H1 (cell line): ENCODE data around the gene IPO11. TPM values are rescaled to one million over a fixed set of nuclear protein-coding genes. Genes with fewer than 3 reads are reported as not detected.

Experiments
- CTCF ChIA-PET: fragments of 300-600 bp; sonication (Branson Sonifier 250); formaldehyde crosslinking; loops from one replicate; lab custom pipeline; 2021; ENCODE audit not compliant: partially characterized antibody; lab: Charles Lee
- POLR2A ChIA-PET: fragments of 300-600 bp; sonication (Branson Sonifier 250); formaldehyde crosslinking; loops from one replicate; lab custom pipeline; 2021; ENCODE audit warnings: inconsistent platforms; ENCODE audit not compliant: partially characterized antibody; lab: Charles Lee
- DNase-seq, 2 experiments: peaks; one replicate each; pipeline versions ENCODE4 v3.0.0 to v3.0.0-alpha.2; 2010 to 2022; ENCODE audit warnings: low spot score in 2 of 2, low read depth in 1 of 2, mixed read lengths in 1 of 2
- FAIRE-seq: peaks from 2 replicates; lab custom pipeline; 2011; peaks lifted over from hg19 to GRCh38; lab: Jason Lieb, UNC
- H2AFZ ChIP-seq: 2 replicates; pipeline ENCODE4 v1.8.1; 2012; ENCODE audit warnings: low read length, inconsistent platforms
- H2AK5ac ChIP-seq: 2 replicates; pipeline ENCODE4 v1.6.1; 2013; ENCODE audit warnings: low read depth, low read length
- H2BK120ac ChIP-seq: replicated peaks from 2 replicates; pipeline ENCODE3; 2013; ENCODE audit warnings: low read depth, low read length, inconsistent platforms
- H2BK12ac ChIP-seq: 2 replicates; pipeline ENCODE4 v1.6.1; 2013; ENCODE audit warnings: low read depth, low read length
- H2BK15ac ChIP-seq: 2 replicates; pipeline ENCODE4 v1.6.1; 2013; ENCODE audit warnings: low read length
- H2BK20ac ChIP-seq: 2 replicates; pipeline ENCODE4 v1.6.1; 2013; ENCODE audit warnings: low read length
- H2BK5ac ChIP-seq: 2 replicates; pipeline ENCODE4 v1.6.1; 2013; ENCODE audit warnings: low read depth, low read length
- H3K14ac ChIP-seq: 2 replicates; pipeline ENCODE4 v1.6.1; 2013; ENCODE audit warnings: inconsistent platforms; ENCODE audit not compliant: insufficient read length
- H3K18ac ChIP-seq: 2 replicates; pipeline ENCODE4 v1.6.1; 2013; ENCODE audit warnings: low read length; ENCODE audit errors: extremely low read depth
- H3K23ac ChIP-seq: 2 replicates; pipeline ENCODE4 v1.6.1; 2013; ENCODE audit warnings: inconsistent platforms; ENCODE audit not compliant: insufficient read length
- H3K23me2 ChIP-seq: 2 replicates; pipeline ENCODE4 v1.6.1; 2013; ENCODE audit warnings: low read depth, low read length
- H3K27ac ChIP-seq: 2 replicates; pipeline ENCODE4 v1.6.1; 2011; ENCODE audit warnings: low read depth, low read length, inconsistent platforms
- H3K27me3 ChIP-seq, 4 experiments: replicated peaks in 1 of 4; 1 replicate in 1 of 4; 2 replicates in 3 of 4; pipeline versions ENCODE4 v1.6.1 to v1.8.1; 2011 to 2013; ENCODE audit warnings: low read length in 3 of 4, mild to moderate bottlenecking in 3 of 4, inconsistent platforms in 2 of 4, mixed read lengths in 2 of 4, moderate library complexity in 1 of 4; ENCODE audit not compliant: control insufficient read depth in 3 of 4, insufficient read depth in 3 of 4; ENCODE audit errors: extremely low read depth in 1 of 4
- H3K36me3 ChIP-seq, 4 experiments: 2 replicates each; pipeline versions ENCODE4 v1.6.1 to v1.8.1; 2011 to 2013; ENCODE audit warnings: mild to moderate bottlenecking in 4 of 4, low read length in 3 of 4, moderate library complexity in 2 of 4, control low read depth in 1 of 4, inconsistent platforms in 1 of 4; ENCODE audit not compliant: insufficient read depth in 4 of 4, control insufficient read depth in 2 of 4
- H3K4ac ChIP-seq: replicated peaks from 2 replicates; pipeline ENCODE3; 2013; ENCODE audit warnings: low read length, low read depth, mixed read lengths, inconsistent platforms; ENCODE audit not compliant: insufficient read length
- H3K4me1 ChIP-seq, 4 experiments: replicated peaks in 1 of 4; 1 replicate in 1 of 4; 2 replicates in 3 of 4; pipeline versions ENCODE4 v1.6.1 to v1.8.1; 2011 to 2013; ENCODE audit warnings: low read length in 3 of 4, inconsistent platforms in 2 of 4, mixed read lengths in 1 of 4; ENCODE audit not compliant: insufficient read depth in 4 of 4, control insufficient read depth in 3 of 4
- H3K4me2 ChIP-seq, 2 experiments: 2 replicates each; pipeline versions ENCODE4 v1.6.1 to v1.8.1; 2011 to 2013; ENCODE audit warnings: low read depth in 2 of 2, low read length in 2 of 2, control low read depth in 1 of 2, inconsistent platforms in 1 of 2, mild to moderate bottlenecking in 1 of 2; ENCODE audit not compliant: insufficient read depth in 1 of 2
- H3K4me3 ChIP-seq, 4 experiments: fragments of 200-600, 300-600 bp in 1 of 4; sonication (generic), shearing (Covaris generic), sonication (Bioruptor Twin) in 1 of 4; 2 replicates each; pipeline versions ENCODE4 v1.5.1 to v1.8.1; 2011 to 2016; ENCODE audit warnings: low read length in 4 of 4, low read depth in 3 of 4, control low read depth in 2 of 4, inconsistent platforms in 2 of 4, mild to moderate bottlenecking in 2 of 4, mixed read lengths in 1 of 4, moderate library complexity in 1 of 4; ENCODE audit not compliant: insufficient read depth in 2 of 4; ENCODE audit errors: extremely low read depth in 1 of 4
- H3K56ac ChIP-seq: replicated peaks from 2 replicates; pipeline ENCODE3; 2013; ENCODE audit warnings: low read depth, mild to moderate bottlenecking, mixed read lengths, low read length, inconsistent platforms; ENCODE audit not compliant: insufficient read length
- H3K79me1 ChIP-seq: 2 replicates; pipeline ENCODE4 v1.6.1; 2013; ENCODE audit warnings: low read depth, low read length, control low read depth
- H3K79me2 ChIP-seq, 2 experiments: 2 replicates each; pipeline versions ENCODE4 v1.6.1 to v1.8.1; 2012 to 2013; ENCODE audit warnings: low read length in 2 of 2, mild to moderate bottlenecking in 2 of 2, inconsistent platforms in 1 of 2; ENCODE audit not compliant: insufficient read depth in 2 of 2, control insufficient read depth in 1 of 2
- H3K9ac ChIP-seq, 4 experiments: replicated peaks in 1 of 4; 1 replicate in 1 of 4; 2 replicates in 3 of 4; pipeline versions ENCODE4 v1.6.1 to v1.8.1; 2011 to 2013; ENCODE audit warnings: low read depth in 3 of 4, low read length in 3 of 4, control low read depth in 2 of 4, mild to moderate bottlenecking in 2 of 4, moderate library complexity in 2 of 4, inconsistent platforms in 1 of 4; ENCODE audit errors: extremely low read depth in 1 of 4
- H3K9me3 ChIP-seq, 2 experiments: 2 replicates each; pipeline versions ENCODE4 v1.6.1 to v1.8.1; 2012 to 2013; ENCODE audit warnings: mild to moderate bottlenecking in 2 of 2, moderate library complexity in 2 of 2, control low read depth in 1 of 2, inconsistent platforms in 1 of 2, low read depth in 1 of 2, low read length in 1 of 2, mixed read lengths in 1 of 2; ENCODE audit not compliant: insufficient read depth in 2 of 2
- H4K20me1 ChIP-seq, 2 experiments: replicated peaks in 1 of 2; 2 replicates each; pipeline versions ENCODE3 to v1.8.1; 2011 to 2013; ENCODE audit warnings: inconsistent platforms in 2 of 2, low read length in 2 of 2, mild to moderate bottlenecking in 1 of 2; ENCODE audit not compliant: insufficient read depth in 2 of 2, control insufficient read depth in 1 of 2
- H4K5ac ChIP-seq: 2 replicates; pipeline ENCODE4 v1.6.1; 2013; ENCODE audit warnings: low read length, low read depth, mixed read lengths, inconsistent platforms; ENCODE audit not compliant: insufficient read length
- H4K8ac ChIP-seq: 2 replicates; pipeline ENCODE4 v1.8.0; 2013; ENCODE audit warnings: mild to moderate bottlenecking, moderate library complexity, low read length, inconsistent platforms; ENCODE audit not compliant: insufficient read depth; ENCODE audit errors: extremely low read depth
- H4K91ac ChIP-seq: replicated peaks from 2 replicates; pipeline ENCODE3; 2013; ENCODE audit warnings: low read length, mixed read lengths, inconsistent platforms; ENCODE audit not compliant: insufficient read length
- CBX5 ChIP-seq: fragments of 300-800, 300-1000 bp; sonication (generic); IDR thresholded peaks from 2 replicates; pipeline ENCODE4 v1.7.1; 2016; ENCODE audit warnings: antibody characterized with exemption, low read length, low read depth
- EGR1 ChIP-seq: IDR thresholded peaks from 2 replicates; pipeline ENCODE4 v1.6.1; 2011; ENCODE audit warnings: low read depth, low read length, borderline replicate concordance
- GABPA ChIP-seq: IDR thresholded peaks from 2 replicates; pipeline ENCODE4 v1.6.1; 2011; ENCODE audit warnings: mild to moderate bottlenecking, low read length, moderate library complexity, borderline replicate concordance; ENCODE audit not compliant: insufficient read depth
- SP1 ChIP-seq: IDR thresholded peaks from 2 replicates; pipeline ENCODE4 v1.6.1; 2011; ENCODE audit warnings: low read depth, low read length
- WGBS, 2 experiments: shearing (Covaris generic) in 1 of 2; methylation state at CpG; one replicate each; pipeline versions ENCODE4 v1.1.6 to v1.1.7; 2013 to 2015; ENCODE audit warnings: low lambda C conversion rate in 2 of 2, mixed read lengths in 2 of 2, inconsistent platforms in 1 of 2, low coverage in 1 of 2, missing lambda C conversion rate in 1 of 2; ENCODE audit not compliant: insufficient replicate concordance in 2 of 2, insufficient coverage in 1 of 2, insufficient read length in 1 of 2; ENCODE audit errors: extremely low coverage in 1 of 2, missing lambda C conversion rate in 1 of 2; 5-methylcytosine and 5-hydroxymethylcytosine counted together
- polyA plus RNA-seq, 7 experiments: library from polyadenylated mRNA; depleted of rRNA in 3 of 7; stranded (reverse) in 5 of 7; unstranded in 2 of 7; fragments of >200 nt in 5 of 7; fragments of 200-250 nt in 2 of 7; gene quantifications; 1 replicate in 5 of 7; 2 replicates in 1 of 7; 4 replicates in 1 of 7; pipeline versions ENCODE4 v1.2.1 to v1.2.3, GENCODE V29; 2011 to 2013; ENCODE audit warnings: missing spikeins in 2 of 7, mixed read lengths in 2 of 7
- total RNA-seq: library from RNA; stranded (reverse); fragmentation: NEBNext Ultra II Directional; extraction: Animal tissue kit (Norgen Biotek cat#: 25700); gene quantifications from 2 replicates; pipeline ENCODE4 v1.2.1, GENCODE V29; 2021

Gene IPO11
- total and polyA plus RNA-seq, 2 of the 8 experiments (the other 6 are each of a cell fraction or from before 2014, with no cell fraction given): 23.6 to 64.4 TPM

DNA sequence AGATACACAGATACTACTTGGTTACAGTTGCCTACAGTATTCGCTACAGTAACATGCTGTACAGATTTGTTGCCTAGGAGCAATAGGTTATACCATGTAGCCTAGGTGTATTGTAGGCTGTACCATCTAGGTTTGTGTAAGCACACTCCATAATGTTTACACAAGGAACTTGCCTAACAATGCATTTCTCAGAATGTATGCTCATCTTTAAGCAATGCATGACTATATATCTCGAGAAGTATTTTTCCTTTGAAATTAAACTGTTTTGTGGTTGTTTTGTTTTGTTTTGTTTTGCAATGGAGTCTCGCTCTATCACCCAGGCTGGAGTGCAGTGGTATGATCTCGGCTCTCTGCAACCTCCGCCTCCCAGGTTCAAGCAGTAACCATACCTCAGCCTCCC, 191.4 kb downstream of the IPO11 start:
- no peaks in the 10 kb centered on the region for H4K20me1 ChIP-seq
- no peaks in the 10 kb centered on the region for H3K79me2 ChIP-seq
- H3K36me3 ChIP-seq: 0 out of 8 replicates have a peak, but pooled peaks cover 0 to 2% (median 0%) of the 10 kb centered on the region in 4 experiments
- H3K79me1 ChIP-seq: no peaks in the 10 kb centered on the region
- POLR2A ChIA-PET: no interaction called here
- H3K9ac ChIP-seq: no peak overlapping the region
- H3K4me3 ChIP-seq: no peak overlapping the region
- CTCF ChIA-PET: interaction anchor here (2.0 kb wide), 1 partner anchor 14 kb away, joined by 8 read pairs; no protein-coding TSS in a partner anchor
- no peaks in the 10 kb centered on the region for H3K27me3 ChIP-seq
- no peak overlapping the region for H2BK15ac ChIP-seq
- no peak overlapping the region for H4K91ac ChIP-seq
- H3K14ac ChIP-seq: no peak overlapping the region
- no peak overlapping the region for H2BK12ac ChIP-seq
- H2AK5ac ChIP-seq: no peak overlapping the region
- DNase-seq: no peak
- no peak overlapping the region for H3K27ac ChIP-seq
- H3K23me2 ChIP-seq: no peaks in the 10 kb centered on the region
- H4K8ac ChIP-seq: no peak overlapping the region
- H2BK20ac ChIP-seq: no peak overlapping the region
- no peak overlapping the region for H4K5ac ChIP-seq
- no peak overlapping the region for H2BK5ac ChIP-seq
- 91% methylated on average over 5 of the region's 5 CpGs; no CpG with 5 or more reads in 1 of the 2 experiments for WGBS, 2 experiments
- H3K4ac ChIP-seq: no peak overlapping the region
- H3K4me1 ChIP-seq: no peaks in the 10 kb centered on the region
- H3K18ac ChIP-seq: no peak overlapping the region
- no peak overlapping the region for H2AFZ ChIP-seq
- H2BK120ac ChIP-seq: no peak overlapping the region
- TF ChIP-seq EGR1 (no peak), CBX5 (no peak), SP1 (no peak), GABPA (no peak)
- TF ChIP-seq, all 59 proteins: peak for 0
- no peaks in the 10 kb centered on the region for H3K9me3 ChIP-seq
- H3K56ac ChIP-seq: no peak overlapping the region
- H3K4me2 ChIP-seq: no peak overlapping the region
- no peak overlapping the region for H3K23ac ChIP-seq
- no peak for FAIRE-seq
